IMR-90 (cell line): Measurements from ENCODE around the gene CBS. TPM values are rescaled to one million over a fixed set of nuclear protein-coding genes. Genes with fewer than 3 reads are reported as not detected.
"Not testable (repeated sequence)": the region's sequence is repeated elsewhere in the genome, so short reads cannot be mapped to it uniquely, and the experiment has no call there.

ENCODE experiments used
- ATAC-seq: fragments of 200-7000 bp; cut with Tn5 transposase; 2 replicates; pipeline ENCODE4 v1.9.1; 2020; ENCODE audit warnings: low read depth, mild to moderate bottlenecking, moderate library complexity
- BruUV-seq: library from RNA; stranded (reverse); fragments of 400-500 nt; replicated peaks from 2 replicates; lab custom pipeline; 2021; lab: Mats Ljungman, UMichigan
- CTCF ChIA-PET: fragments of 300-600 bp; formaldehyde crosslinking; extraction: SDS; loops from one replicate; lab custom pipeline; 2021; ENCODE audit warnings: antibody characterized with exemption; lab: Yijun Ruan, JAX
- POLR2A ChIA-PET: fragments of 300-600 bp; sonication (Branson Sonifier 250); formaldehyde crosslinking; loops from one replicate; lab custom pipeline; 2022; ENCODE audit warnings: antibody characterized with exemption; ENCODE audit not compliant: unreplicated experiment; lab: Charles Lee
- DNase-seq: peaks from one replicate; pipeline ENCODE4 v3.0.0; 2013
- H2AFZ ChIP-seq: replicated peaks from 2 replicates; pipeline ENCODE3; 2013; ENCODE audit warnings: low read length, mild to moderate bottlenecking; ENCODE audit not compliant: poor library complexity
- H2AK5ac ChIP-seq: 2 replicates; pipeline ENCODE4 v1.6.1; 2013; ENCODE audit warnings: low read depth, low read length, inconsistent platforms
- H2AK9ac ChIP-seq: replicated peaks from 2 replicates; pipeline ENCODE3; 2013; ENCODE audit warnings: mild to moderate bottlenecking, low read depth, low read length, moderate library complexity; ENCODE audit not compliant: poor library complexity
- H2BK120ac ChIP-seq: 2 replicates; pipeline ENCODE4 v1.6.1; 2013; ENCODE audit warnings: low read depth, low read length, inconsistent platforms
- H2BK15ac ChIP-seq: 3 replicates; pipeline ENCODE4 v1.6.1; 2013; ENCODE audit warnings: low read depth, low read length, inconsistent platforms
- H2BK20ac ChIP-seq: 2 replicates; pipeline ENCODE4 v1.6.1; 2013; ENCODE audit warnings: low read depth, mild to moderate bottlenecking, inconsistent platforms, low read length, moderate library complexity
- H2BK5ac ChIP-seq: 2 replicates; pipeline ENCODE4 v1.6.1; 2013; ENCODE audit warnings: mild to moderate bottlenecking, low read depth, low read length, inconsistent platforms; ENCODE audit not compliant: poor library complexity, severe bottlenecking
- H3K14ac ChIP-seq: replicated peaks from 2 replicates; pipeline ENCODE4 v1.6.1; 2013; ENCODE audit warnings: low read depth, low read length, inconsistent platforms
- H3K18ac ChIP-seq: 2 replicates; pipeline ENCODE4 v1.6.1; 2013; ENCODE audit warnings: low read depth, low read length, control low read depth
- H3K23ac ChIP-seq: 2 replicates; pipeline ENCODE4 v1.6.1; 2013; ENCODE audit warnings: low read depth, low read length, inconsistent platforms
- H3K27ac ChIP-seq: 2 replicates; pipeline ENCODE4 v1.5.1; 2013; ENCODE audit warnings: mild to moderate bottlenecking, control low read depth, low read length; ENCODE audit not compliant: insufficient read depth
- H3K27me3 ChIP-seq: 2 replicates; pipeline ENCODE4 v1.6.1; 2013; ENCODE audit warnings: low read length; ENCODE audit not compliant: control insufficient read depth, insufficient read depth
- H3K36me3 ChIP-seq: 2 replicates; pipeline ENCODE4 v1.6.1; 2013; ENCODE audit warnings: low read length, mixed read lengths; ENCODE audit not compliant: control insufficient read depth, insufficient read depth
- H3K4ac ChIP-seq: 2 replicates; pipeline ENCODE4 v1.6.1; 2013; ENCODE audit warnings: low read depth, low read length, inconsistent platforms
- H3K4me1 ChIP-seq: 2 replicates; pipeline ENCODE4 v1.6.1; 2013; ENCODE audit warnings: low read length, mixed read lengths; ENCODE audit not compliant: control insufficient read depth, insufficient read depth
- H3K4me2 ChIP-seq: 2 replicates; pipeline ENCODE4 v1.6.1; 2013; ENCODE audit warnings: low read depth, mild to moderate bottlenecking, control low read depth, low read length, moderate library complexity
- H3K4me3 ChIP-seq: 2 replicates; pipeline ENCODE4 v1.5.1; 2013; ENCODE audit warnings: low read depth, mild to moderate bottlenecking, control low read depth, low read length, moderate library complexity; ENCODE audit not compliant: insufficient read depth
- H3K56ac ChIP-seq: 2 replicates; pipeline ENCODE4 v1.6.1; 2013; ENCODE audit warnings: low read length, inconsistent platforms; ENCODE audit not compliant: insufficient read depth; ENCODE audit errors: extremely low read depth
- H3K79me1 ChIP-seq, 2 experiments: 2 replicates each; pipeline ENCODE4 v1.6.1; 2013; ENCODE audit warnings: low read length in 2 of 2, inconsistent platforms in 1 of 2, low read depth in 1 of 2
- H3K9ac ChIP-seq: 2 replicates; pipeline ENCODE4 v1.6.1; 2013; ENCODE audit warnings: low read depth, low read length, control low read depth
- H3K9me1 ChIP-seq: 2 replicates; pipeline ENCODE4 v1.6.1; 2013; ENCODE audit warnings: low read length, inconsistent platforms; ENCODE audit not compliant: insufficient read depth
- H3K9me3 ChIP-seq: 2 replicates; pipeline ENCODE4 v1.6.1; 2013; ENCODE audit warnings: low read length; ENCODE audit not compliant: control insufficient read depth, insufficient read depth
- H4K20me1 ChIP-seq: 2 replicates; pipeline ENCODE4 v1.6.1; 2013; ENCODE audit warnings: low read length, inconsistent platforms; ENCODE audit not compliant: insufficient read depth
- H4K5ac ChIP-seq: 2 replicates; pipeline ENCODE4 v1.6.1; 2013; ENCODE audit warnings: mild to moderate bottlenecking, low read depth, low read length, control low read depth
- H4K8ac ChIP-seq, 2 experiments: 2 replicates each; pipeline ENCODE4 v1.6.1; 2013; ENCODE audit warnings: low read depth in 2 of 2, low read length in 2 of 2, control low read depth in 1 of 2, inconsistent platforms in 1 of 2
- H4K91ac ChIP-seq: 2 replicates; pipeline ENCODE4 v1.6.1; 2013; ENCODE audit warnings: low read depth, low read length, inconsistent platforms; ENCODE audit not compliant: insufficient read depth
- WGBS, 2 experiments: methylation state at CpG; one replicate each; pipeline versions ENCODE4 v1.1.5 to v1.1.7; 2013; ENCODE audit warnings: missing lambda C conversion rate in 2 of 2; ENCODE audit not compliant: insufficient read length in 1 of 2; ENCODE audit errors: extremely low coverage in 2 of 2; 5-methylcytosine and 5-hydroxymethylcytosine counted together
- dilution Hi-C: fragments of 300-500 bp; cut with HindIII; formaldehyde crosslinking; loops from one replicate; pipeline ENCODE4 v1.14.3; 2018; ENCODE audit warnings: low sequenced_read_pairs; ENCODE audit not compliant: unreplicated experiment
- in situ Hi-C: fragments of 300-500 bp; cut with MboI; formaldehyde crosslinking; loops from 3 replicates; pipeline ENCODE4 v1.14.3; 2019; ENCODE audit warnings: low sequenced_read_pairs, inconsistent platforms, mixed read lengths
- intact Hi-C: fragments of 100-400 bp; cut with micrococcal nuclease; formaldehyde crosslinking; loops from 2 replicates; pipeline ENCODE4 v1.10.0; 2022
- polyA plus RNA-seq, 3 experiments: library from polyadenylated mRNA; depleted of rRNA; stranded (reverse); fragments of >200 nt; gene quantifications; 2 replicates each; pipeline ENCODE4 v1.2.3, GENCODE V29; 2012; ENCODE audit warnings: low replicate concordance in 1 of 3
- total RNA-seq: library from RNA; depleted of rRNA; stranded (reverse); fragments of >200 nt; gene quantifications from 2 replicates; pipeline ENCODE4 v1.2.3, GENCODE V29; 2012

CBS gene
- total and polyA plus RNA-seq, 2 of the 4 experiments (the other 2 are of a cell fraction) = 38.5 to 54.3 TPM

DNA sequence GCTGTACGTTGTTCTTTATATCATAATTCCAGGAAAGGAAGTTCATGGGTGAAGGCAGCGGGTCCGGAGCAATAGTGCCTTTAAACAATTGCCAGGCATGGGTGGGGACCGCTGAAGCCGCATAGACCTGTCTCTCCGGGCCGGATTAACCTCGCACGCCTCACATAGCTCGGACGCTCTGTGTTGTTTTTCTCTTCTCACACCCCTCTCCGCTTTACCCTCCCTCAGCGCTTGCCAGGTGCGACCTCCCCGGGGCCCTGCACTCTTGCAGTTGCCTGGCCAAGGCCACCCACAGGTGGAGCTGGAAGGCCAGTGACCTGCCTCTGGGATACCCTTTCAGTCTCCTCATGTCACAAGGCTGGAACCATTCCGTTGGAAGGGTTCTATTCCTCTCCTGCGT, 32.5 kb upstream of the CBS start:
- H4K8ac ChIP-seq, H3K79me1 ChIP-seq, H3K9ac ChIP-seq, H2AK9ac ChIP-seq, H3K4me2 ChIP-seq, POLR2A ChIA-PET, H4K5ac ChIP-seq, DNase-seq, H3K27ac ChIP-seq, H2BK20ac ChIP-seq, H2BK120ac ChIP-seq, H3K9me3 ChIP-seq, CTCF ChIA-PET, H3K27me3 ChIP-seq, H4K20me1 ChIP-seq, H2AK5ac ChIP-seq, H4K91ac ChIP-seq, H3K14ac ChIP-seq, H2BK5ac ChIP-seq, intact Hi-C loops, ATAC-seq, in situ Hi-C loops, dilution Hi-C loops, H3K9me1 ChIP-seq, H3K23ac ChIP-seq, H3K4ac ChIP-seq, H3K4me1 ChIP-seq, H2AFZ ChIP-seq, H3K36me3 ChIP-seq, H3K4me3 ChIP-seq, H3K18ac ChIP-seq, BruUV-seq, H3K56ac ChIP-seq, H2BK15ac ChIP-seq: not testable (repeated sequence)
- WGBS, 2 experiments = no CpG with 5 or more reads among the region's 17 CpGs

- H2AFZ ChIP-seq, H3K18ac ChIP-seq, H3K36me3 ChIP-seq, H3K4me1 ChIP-seq, H2AK5ac ChIP-seq, H4K5ac ChIP-seq, ATAC-seq, H3K9ac ChIP-seq, DNase-seq, H3K9me3 ChIP-seq, H2AK9ac ChIP-seq, H4K8ac ChIP-seq, H3K27me3 ChIP-seq, H3K23ac ChIP-seq, H2BK5ac ChIP-seq, H3K27ac ChIP-seq, POLR2A ChIA-PET, CTCF ChIA-PET, H3K14ac ChIP-seq, in situ Hi-C loops, dilution Hi-C loops, H2BK15ac ChIP-seq, intact Hi-C loops, H4K20me1 ChIP-seq, H3K4ac ChIP-seq, H3K79me1 ChIP-seq, BruUV-seq, H2BK120ac ChIP-seq, H2BK20ac ChIP-seq, H3K9me1 ChIP-seq, H4K91ac ChIP-seq, H3K56ac ChIP-seq, H3K4me2 ChIP-seq, H3K4me3 ChIP-seq: not testable (repeated sequence)
- WGBS, 2 experiments = no CpG with 5 or more reads among the region's 17 CpGs
These were observed 32.1 kb upstream of the CBS start for GRCh38 chr21:43107794-43108137.
